GM23248 (cell line): ENCODE data around the gene USP22.

ENCODE experiments used
- EZH2 ChIP-seq: fragments of 200-600 bp; sonication (generic); IDR thresholded peaks from 2 replicates; pipeline ENCODE4 v1.6.1; 2018; ENCODE audit warnings: antibody characterized with exemption, mild to moderate bottlenecking; ENCODE audit not compliant: insufficient read depth, poor library complexity, severe bottlenecking
- EZH2phosphoT487 ChIP-seq: fragments of 200-600 bp; sonication (generic); IDR thresholded peaks from 2 replicates; pipeline ENCODE4 v1.6.1; 2018; ENCODE audit warnings: antibody characterized with exemption, moderate library complexity, mild to moderate bottlenecking, low read depth; ENCODE audit not compliant: insufficient read depth

GRCh38 chr17:21078016-21078780 lies 35.4 kb upstream of the USP22 start:
- TF ChIP-seq EZH2phosphoT487, result no peak
- no peak for TF ChIP-seq EZH2
